HuH-7 (cell line): ENCODE measurements around the gene TPM2.

Source experiments
- DNase-seq: peaks from one replicate; pipeline ENCODE4 v3.0.0; 2011; ENCODE audit warnings: low spot score

The TPM2 gene

GRCh38 chr9:35675732-35676392 is 13.9 kb downstream of the TPM2 start:
- no peak for DNase-seq

- no peak for DNase-seq
Measured at GRCh38 chr9:35675204-35675603, 14.5 kb downstream of the TPM2 start.

DNA sequence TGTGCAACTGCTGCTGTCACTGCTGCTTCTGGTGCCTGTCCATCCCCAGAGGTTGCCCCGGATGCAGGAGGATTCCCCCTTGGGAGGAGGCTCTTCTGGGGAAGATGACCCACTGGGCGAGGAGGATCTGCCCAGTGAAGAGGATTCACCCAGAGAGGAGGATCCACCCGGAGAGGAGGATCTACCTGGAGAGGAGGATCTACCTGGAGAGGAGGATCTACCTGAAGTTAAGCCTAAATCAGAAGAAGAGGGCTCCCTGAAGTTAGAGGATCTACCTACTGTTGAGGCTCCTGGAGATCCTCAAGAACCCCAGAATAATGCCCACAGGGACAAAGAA is 15.7 kb downstream of the TPM2 start:
- no peak for DNase-seq

DNA sequence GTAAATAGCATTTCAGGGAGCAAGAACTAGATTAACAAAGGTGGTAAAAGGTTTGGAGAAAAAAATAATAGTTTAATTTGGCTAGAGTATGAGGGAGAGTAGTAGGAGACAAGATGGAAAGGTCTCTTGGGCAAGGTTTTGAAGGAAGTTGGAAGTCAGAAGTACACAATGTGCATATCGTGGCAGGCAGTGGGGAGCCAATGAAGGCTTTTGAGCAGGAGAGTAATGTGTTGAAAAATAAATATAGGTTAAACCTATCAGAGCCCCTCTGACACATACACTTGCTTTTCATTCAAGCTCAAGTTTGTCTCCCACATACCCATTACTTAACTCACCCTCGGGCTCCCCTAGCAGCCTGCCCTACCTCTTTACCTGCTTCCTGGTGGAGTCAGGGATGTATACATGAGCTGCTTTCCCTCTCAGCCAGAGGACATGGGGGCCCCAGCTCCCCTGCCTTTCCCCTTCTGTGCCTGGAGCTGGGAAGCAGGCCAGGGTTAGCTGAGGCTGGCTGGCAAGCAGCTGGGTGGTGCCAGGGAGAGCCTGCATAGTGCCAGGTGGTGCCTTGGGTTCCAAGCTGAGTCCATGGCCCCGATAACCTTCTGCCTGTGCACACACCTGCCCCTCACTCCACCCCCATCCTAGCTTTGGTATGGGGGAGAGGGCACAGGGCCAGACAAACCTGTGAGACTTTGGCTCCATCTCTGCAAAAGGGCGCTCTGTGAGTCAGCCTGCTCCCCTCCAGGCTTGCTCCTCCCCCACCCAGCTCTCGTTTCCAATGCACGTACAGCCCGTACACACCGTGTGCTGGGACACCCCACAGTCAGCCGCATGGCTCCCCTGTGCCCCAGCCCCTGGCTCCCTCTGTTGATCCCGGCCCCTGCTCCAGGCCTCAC is 16.3 kb downstream of the TPM2 start, which contains the start of gene CA9:
Gene CA9 (plus strand): TSS at position 797 of the 893 bp plus-strand sequence. CDS start 32 bp downstream, at position 829.
- DNase-seq, result no peak

GRCh38 chr9:35669331-35670145 is 20.2 kb downstream of the TPM2 start:
- peak; percentile 97 for DNase-seq

GRCh38 chr9:35667939-35668338 is 21.8 kb downstream of the TPM2 start:
- DNase-seq, result no peak

GRCh38 chr9:35666549-35666948 is 23.2 kb downstream of the TPM2 start:
- no peak for DNase-seq

- no peak for DNase-seq
Measured at GRCh38 chr9:35666045-35666444, 23.7 kb downstream of the TPM2 start.

GRCh38 chr9:35665471-35665818 is 24.3 kb downstream of the TPM2 start:
- no peak for DNase-seq

GRCh38 chr9:35664531-35665470 is 24.9 kb downstream of the TPM2 start, which contains the start of gene ARHGEF39:
Gene ARHGEF39 (minus strand): TSS chr9:35665195. CDS start chr9:35665169, 26 bp downstream.
- peak; percentile 94 for DNase-seq

- no peak for DNase-seq
Measured at GRCh38 chr9:35662437-35662836, 27.3 kb downstream of the TPM2 start.

DNA sequence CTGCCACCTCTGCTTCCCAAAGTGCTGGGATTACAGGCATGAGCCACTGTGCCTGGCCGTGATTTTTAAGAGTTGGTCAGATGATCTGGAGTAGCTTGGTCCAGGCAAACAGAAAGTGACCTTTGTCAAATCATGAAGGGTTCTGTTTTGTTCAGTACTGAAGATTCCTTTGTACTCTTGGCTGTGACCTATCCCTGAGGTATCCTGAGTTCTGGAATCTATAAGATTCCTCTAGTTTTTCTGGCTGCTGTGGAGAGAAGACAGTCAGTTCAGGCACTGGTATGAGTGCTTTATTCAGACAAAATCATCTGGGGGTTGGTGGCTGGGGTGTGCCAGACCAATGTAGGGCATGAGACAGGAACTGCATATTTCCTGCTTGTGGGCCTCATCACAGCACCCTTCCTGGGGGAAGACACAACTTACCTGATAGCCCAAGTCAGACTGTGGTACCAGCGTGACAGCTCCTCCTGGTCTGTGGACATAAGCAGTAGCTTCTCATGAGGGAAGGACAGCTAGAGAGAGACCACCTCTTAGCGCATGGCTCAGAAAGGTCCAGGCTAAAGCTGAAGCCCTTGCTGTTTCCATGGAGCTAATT is 27.9 kb downstream of the TPM2 start:
- DNase-seq, result no peak

DNA sequence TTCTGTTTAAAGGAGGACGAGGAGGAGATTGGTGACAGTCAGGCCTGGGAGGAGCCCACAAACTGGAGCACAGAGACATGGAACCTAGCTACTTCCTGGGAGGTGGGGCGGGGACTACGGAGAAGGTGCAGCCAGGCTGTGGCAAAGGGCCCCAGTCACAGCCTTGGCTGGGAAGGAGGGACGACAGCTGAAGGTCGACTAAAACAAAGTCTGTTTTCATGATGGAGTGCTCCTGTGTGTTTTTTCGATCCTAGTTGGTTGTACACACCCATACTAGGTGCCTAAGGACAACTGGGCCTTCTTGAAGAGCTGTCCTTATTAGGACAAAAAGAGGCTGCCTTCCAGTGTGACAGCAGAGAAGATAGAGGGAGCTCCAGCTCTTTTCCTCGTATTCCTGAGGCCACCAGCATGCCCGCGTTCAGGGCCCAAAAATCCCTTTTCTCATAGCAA is 28.7 kb downstream of the TPM2 start:
- no peak for DNase-seq

GRCh38 chr9:35659340-35659739 is 30.4 kb downstream of the TPM2 start:
- DNase-seq, result no peak

DNA sequence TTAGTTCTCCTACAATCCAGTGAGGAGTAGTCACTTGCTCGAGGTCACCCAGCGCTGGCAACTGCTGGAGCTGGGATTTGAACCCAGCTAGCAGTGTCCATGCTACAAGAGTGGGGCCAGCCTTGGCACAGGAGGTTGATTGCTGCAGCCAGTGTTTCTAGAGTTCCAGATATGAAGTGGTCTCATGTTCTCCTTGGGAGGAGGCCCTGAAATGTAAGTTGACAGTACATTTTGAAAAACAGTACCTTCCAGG is 30.8 kb downstream of the TPM2 start:
- DNase-seq, result no peak

- DNase-seq, result peak; percentile 84
Measured at GRCh38 chr9:35658137-35658967, 31.4 kb downstream of the TPM2 start, which contains the start of gene CCDC107. Gene CCDC107 (plus strand): TSS chr9:35658292. CDS start chr9:35658380, 88 bp downstream.

- DNase-seq, result peak; percentile 95
Measured at GRCh38 chr9:35657546-35658136, 32.1 kb downstream of the TPM2 start, which contains the start of gene RMRP. Gene RMRP (minus strand): TSS chr9:35658019.

- DNase-seq, result no peak
Measured at GRCh38 chr9:35656831-35657545, 32.7 kb downstream of the TPM2 start.

DNA sequence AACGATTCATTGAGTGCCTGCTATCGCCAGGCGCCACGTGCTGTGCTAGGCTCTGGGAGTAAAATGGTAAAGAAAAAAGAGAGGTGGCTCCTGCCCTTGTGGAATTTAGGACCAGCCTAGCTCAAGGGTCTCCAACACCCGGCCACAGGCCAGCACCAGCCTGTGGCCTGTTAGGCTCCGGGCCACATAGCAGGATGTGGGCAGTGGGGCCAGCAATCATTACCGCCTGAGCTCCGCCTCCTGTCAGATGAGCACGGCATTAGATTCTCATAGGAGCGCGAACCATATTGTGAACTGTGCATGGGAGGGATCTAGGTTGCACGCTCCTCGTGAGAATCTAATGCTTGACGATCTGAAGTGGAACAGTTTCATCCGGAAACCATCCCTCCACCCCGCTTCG is 33.4 kb downstream of the TPM2 start:
- peak; percentile 5 for DNase-seq
